Measurements from ENCODE around the gene SART3.
"Not testable (repeated sequence)": the region's sequence is repeated elsewhere in the genome, so short reads cannot be mapped to it uniquely, and the experiment has no call there.

The SART3 gene

GRCh38 chr12:108580531-108580930 lies 19.6 kb upstream of the SART3 start:
- no peak for DNase-seq (ENCODE audit: low read depth in 2 of 2)

- no peak for DNase-seq (ENCODE audit: low read depth in 2 of 2)
These were observed 17.8 kb upstream of the SART3 start for GRCh38 chr12:108578813-108579212.

GRCh38 chr12:108578264-108578663 lies 17.3 kb upstream of the SART3 start:
- DNase-seq (ENCODE audit: low read depth in 2 of 2) = no peak

- DNase-seq (ENCODE audit: low read depth in 2 of 2) = no peak
These were observed 16.5 kb upstream of the SART3 start for GRCh38 chr12:108577458-108577857.

- no peak for DNase-seq (ENCODE audit: low read depth in 2 of 2)
These were observed 15.8 kb upstream of the SART3 start for GRCh38 chr12:108576660-108577234.

- no peak for DNase-seq (ENCODE audit: low read depth in 2 of 2)
These were observed 14.4 kb upstream of the SART3 start for GRCh38 chr12:108575199-108575912.

- DNase-seq (ENCODE audit: low read depth in 2 of 2) = not testable (repeated sequence)
These were observed 13.3 kb upstream of the SART3 start for GRCh38 chr12:108574276-108574675.

- no peak for DNase-seq (ENCODE audit: low read depth in 2 of 2)
These were observed 12.3 kb upstream of the SART3 start for GRCh38 chr12:108573317-108573716.

GRCh38 chr12:108572166-108572790 lies 11.3 kb upstream of the SART3 start:
- no peak for DNase-seq (ENCODE audit: low read depth in 2 of 2)

- DNase-seq (ENCODE audit: low read depth in 2 of 2) = no peak
These were observed 10.7 kb upstream of the SART3 start for GRCh38 chr12:108571609-108572165.

- DNase-seq (ENCODE audit: low read depth in 2 of 2) = no peak
These were observed 10.0 kb upstream of the SART3 start for GRCh38 chr12:108570743-108571608.

GRCh38 chr12:108568338-108569154 lies 7.6 kb upstream of the SART3 start:
- peak; percentile 56 to 63 for DNase-seq (ENCODE audit: low read depth in 2 of 2)

- no peak for DNase-seq (ENCODE audit: low read depth in 2 of 2)
These were observed 6.7 kb upstream of the SART3 start for GRCh38 chr12:108567406-108568337.

- DNase-seq (ENCODE audit: low read depth in 2 of 2) = no peak
These were observed 5.5 kb upstream of the SART3 start for GRCh38 chr12:108566452-108566851.

GRCh38 chr12:108565976-108566375 lies 5.0 kb upstream of the SART3 start:
- peak in 1 of 2 donors; percentile 57 for DNase-seq (ENCODE audit: low read depth in 2 of 2)

GRCh38 chr12:108565146-108565545 lies 4.2 kb upstream of the SART3 start:
- no peak for DNase-seq (ENCODE audit: low read depth in 2 of 2)

- DNase-seq (ENCODE audit: low read depth in 2 of 2) = no peak
These were observed 3.8 kb upstream of the SART3 start for GRCh38 chr12:108564724-108565123.

- no peak for DNase-seq (ENCODE audit: low read depth in 2 of 2)
These were observed 2.8 kb upstream of the SART3 start for GRCh38 chr12:108563804-108564151.

- DNase-seq (ENCODE audit: low read depth in 2 of 2) = peak; percentile 70 to 84
These were observed 2.3 kb upstream of the SART3 start for GRCh38 chr12:108563136-108563803.
